ENCODE measurements around the gene MB21D2.
A peak's percentile ranks its signal among the peaks of the same experiment; 100 is the strongest.

MB21D2 gene

GRCh38 chr3:192833177-192833890 lies 84.3 kb downstream of the MB21D2 start:
- no peak for DNase-seq (ENCODE audit: low spot score)

- DNase-seq (ENCODE audit: low spot score), result no peak
Measured at GRCh38 chr3:192831801-192832347, 85.8 kb downstream of the MB21D2 start.

GRCh38 chr3:192831111-192831644 lies 86.5 kb downstream of the MB21D2 start:
- DNase-seq (ENCODE audit: low spot score), result no peak

- no peak for DNase-seq (ENCODE audit: low spot score)
Measured at GRCh38 chr3:192830291-192831110, 87.2 kb downstream of the MB21D2 start.

- DNase-seq (ENCODE audit: low spot score), result no peak
Measured at GRCh38 chr3:192827863-192828594, 89.6 kb downstream of the MB21D2 start.

GRCh38 chr3:192827208-192827607 lies 90.4 kb downstream of the MB21D2 start:
- no peak for DNase-seq (ENCODE audit: low spot score)

GRCh38 chr3:192826214-192827006 lies 91.2 kb downstream of the MB21D2 start:
- no peak for DNase-seq (ENCODE audit: low spot score)

- DNase-seq (ENCODE audit: low spot score), result no peak
Measured at GRCh38 chr3:192825657-192826200, 91.9 kb downstream of the MB21D2 start.

GRCh38 chr3:192825216-192825615 lies 92.4 kb downstream of the MB21D2 start:
- no peak for DNase-seq (ENCODE audit: low spot score)

- DNase-seq (ENCODE audit: low spot score), result no peak
Measured at GRCh38 chr3:192824313-192824712, 93.3 kb downstream of the MB21D2 start.

- no peak for DNase-seq (ENCODE audit: low spot score)
Measured at GRCh38 chr3:192821161-192821560, 96.5 kb downstream of the MB21D2 start.

- no peak for DNase-seq (ENCODE audit: low spot score)
Measured at GRCh38 chr3:192820161-192820560, 97.5 kb downstream of the MB21D2 start.

- peak; percentile 19 for DNase-seq (ENCODE audit: low spot score)
Measured at GRCh38 chr3:192819001-192819569, 98.6 kb downstream of the MB21D2 start.

- no peak for DNase-seq (ENCODE audit: low spot score)
Measured at GRCh38 chr3:192818126-192818525, 99.5 kb downstream of the MB21D2 start.

GRCh38 chr3:192817506-192817905 lies 100.2 kb downstream of the MB21D2 start:
- DNase-seq (ENCODE audit: low spot score), result no peak

- DNase-seq (ENCODE audit: low spot score), result no peak
Measured at GRCh38 chr3:192817053-192817452, 100.6 kb downstream of the MB21D2 start.

- DNase-seq (ENCODE audit: low spot score), result peak; percentile 9
Measured at GRCh38 chr3:192816351-192816750, 101.3 kb downstream of the MB21D2 start.

- DNase-seq (ENCODE audit: low spot score), result no peak
Measured at GRCh38 chr3:192812743-192813383, 104.8 kb downstream of the MB21D2 start.

- DNase-seq (ENCODE audit: low spot score), result no peak
Measured at GRCh38 chr3:192805711-192806110, 111.9 kb downstream of the MB21D2 start.

GRCh38 chr3:192804502-192804901 lies 113.2 kb downstream of the MB21D2 start:
- DNase-seq (ENCODE audit: low spot score), result no peak
